GM23338 (cell line): ENCODE results near the gene PLEKHM2. TPM values are rescaled to one million over a fixed set of nuclear protein-coding genes. Genes with fewer than 3 reads are reported as not detected.

ENCODE experiments used
- ATAC-seq: fragments of 200-7000 bp; cut with Tn5 transposase; 3 replicates; pipeline ENCODE4 v1.9.1; 2020
- DNase-seq: peaks from one replicate; pipeline ENCODE4 v3.0.0-alpha.2; 2015; ENCODE audit warnings: low spot score
- H2AFZ ChIP-seq: fragments of 200-600 bp; sonication (generic); 2 replicates; pipeline ENCODE4 v1.8.0; 2016; ENCODE audit warnings: antibody characterized with exemption, mild to moderate bottlenecking, moderate library complexity
- H3F3A ChIP-seq: fragments of 200-600 bp; sonication (generic); replicated peaks from 2 replicates; pipeline ENCODE4 v1.8.0; 2017; ENCODE audit warnings: antibody characterized with exemption, mixed run types, low read depth
- H3K27ac ChIP-seq: fragments of 200-600 bp; sonication (generic); 2 replicates; pipeline ENCODE4 v1.6.1; 2016; ENCODE audit warnings: low read depth
- H3K27me3 ChIP-seq: fragments of 200-600 bp; sonication (generic); 2 replicates; pipeline ENCODE4 v1.8.0; 2016; ENCODE audit warnings: mild to moderate bottlenecking, mixed run types, moderate library complexity; ENCODE audit not compliant: insufficient read depth
- H3K36me3 ChIP-seq: fragments of 200-600 bp; sonication (generic); 2 replicates; pipeline ENCODE4 v1.8.0; 2016; ENCODE audit warnings: mild to moderate bottlenecking; ENCODE audit not compliant: insufficient read depth
- H3K4me1 ChIP-seq: fragments of 200-600 bp; sonication (generic); 2 replicates; pipeline ENCODE4 v1.8.0; 2016; ENCODE audit warnings: mild to moderate bottlenecking, moderate library complexity; ENCODE audit not compliant: insufficient read depth
- H3K4me2 ChIP-seq: fragments of 200-600 bp; sonication (generic); 2 replicates; pipeline ENCODE4 v1.7.1; 2017; ENCODE audit warnings: mixed run types
- H3K4me3 ChIP-seq: fragments of 200-600 bp; sonication (generic); 2 replicates; pipeline ENCODE4 v1.6.1; 2016; ENCODE audit warnings: mixed run types
- H3K79me2 ChIP-seq: fragments of 200-600 bp; sonication (generic); replicated peaks from 2 replicates; pipeline ENCODE4 v1.8.0; 2017; ENCODE audit warnings: mild to moderate bottlenecking; ENCODE audit not compliant: insufficient read depth
- H3K9me2 ChIP-seq: fragments of 200-600 bp; sonication (generic); 2 replicates; pipeline ENCODE4 v1.8.0; 2017; ENCODE audit not compliant: insufficient read depth
- H4K20me1 ChIP-seq: fragments of 200-600 bp; sonication (generic); replicated peaks from 2 replicates; pipeline ENCODE4 v1.8.0; 2017; ENCODE audit warnings: mild to moderate bottlenecking; ENCODE audit not compliant: insufficient read depth
- H3K27ac Mint-ChIP-seq: 2 replicates; pipeline ENCODE4 v1.8.0; 2020; ENCODE audit warnings: inconsistent platforms, mild to moderate bottlenecking, moderate library complexity, mixed read lengths
- H3K27me3 Mint-ChIP-seq: 3 replicates; pipeline ENCODE4 v1.8.0; 2022; ENCODE audit warnings: low read depth, mild to moderate bottlenecking, moderate library complexity, mixed read lengths, inconsistent platforms; ENCODE audit not compliant: insufficient read depth, poor library complexity
- H3K36me3 Mint-ChIP-seq: 3 replicates; pipeline ENCODE4 v1.8.0; 2021; ENCODE audit warnings: low read depth, mild to moderate bottlenecking, inconsistent platforms, moderate library complexity, mixed read lengths
- H3K4me1 Mint-ChIP-seq: 3 replicates; pipeline ENCODE4 v1.8.0; 2020; ENCODE audit warnings: mild to moderate bottlenecking, inconsistent platforms, mixed read lengths
- H3K4me3 Mint-ChIP-seq: 3 replicates; pipeline ENCODE4 v1.8.0; 2021; ENCODE audit warnings: moderate library complexity, mild to moderate bottlenecking, inconsistent platforms, mixed read lengths
- H3K9me3 Mint-ChIP-seq: 3 replicates; pipeline ENCODE4 v1.8.0; 2020; ENCODE audit warnings: moderate library complexity, mild to moderate bottlenecking, inconsistent platforms, mixed read lengths
- CREB1 ChIP-seq: fragments of 250-450 bp; sonication (Bioruptor Pico); IDR thresholded peaks from 2 replicates; pipeline ENCODE4 v1.5.0; 2020; ENCODE audit warnings: low read depth, mild to moderate bottlenecking, moderate library complexity
- CTCF ChIP-seq, 2 experiments: fragments of 200-600 bp in 1 of 2; sonication (generic) in 1 of 2; conservative IDR thresholded peaks; 2 replicates each; pipeline versions ENCODE4 v1.5.1 to v1.6.1; 2016 to 2017; ENCODE audit warnings: antibody characterized with exemption in 2 of 2, low read depth in 2 of 2, mild to moderate bottlenecking in 2 of 2, moderate library complexity in 1 of 2
- ETS1 ChIP-seq: IDR thresholded peaks from 2 replicates; pipeline ENCODE4 v1.6.1; 2016; ENCODE audit warnings: antibody characterized with exemption
- EZH2 ChIP-seq: fragments of 200-600 bp; sonication (generic); IDR thresholded peaks from one replicate; pipeline ENCODE4 v1.8.0; 2017; ENCODE audit warnings: antibody characterized with exemption, mild to moderate bottlenecking, low read depth; ENCODE audit not compliant: unreplicated experiment
- EZH2phosphoT487 ChIP-seq: fragments of 200-600 bp; sonication (generic); IDR thresholded peaks from one replicate; pipeline ENCODE4 v1.8.1; 2018; ENCODE audit warnings: antibody characterized with exemption; ENCODE audit not compliant: unreplicated experiment
- JUNB ChIP-seq: IDR thresholded peaks from one replicate; pipeline ENCODE4 v1.6.1; 2016; ENCODE audit warnings: antibody characterized with exemption; ENCODE audit not compliant: unreplicated experiment
- NANOG ChIP-seq: IDR thresholded peaks from 2 replicates; pipeline ENCODE4 v1.6.1; 2016; ENCODE audit warnings: antibody characterized with exemption, borderline replicate concordance
- POLR2AphosphoS5 ChIP-seq: IDR thresholded peaks from 2 replicates; pipeline ENCODE4 v1.6.1; 2016; ENCODE audit warnings: antibody characterized with exemption, low read depth
- REST ChIP-seq: IDR thresholded peaks from one replicate; pipeline ENCODE4 v1.6.1; 2018; ENCODE audit warnings: antibody characterized with exemption; ENCODE audit not compliant: unreplicated experiment
- STAT1 ChIP-seq: IDR thresholded peaks from one replicate; pipeline ENCODE4 v1.6.1; 2016; ENCODE audit warnings: antibody characterized with exemption; ENCODE audit not compliant: unreplicated experiment
- ZNF114 ChIP-seq: fragments of 250-450 bp; sonication (Bioruptor Pico); IDR thresholded peaks from 2 replicates; pipeline ENCODE4 v1.5.0; 2020; ENCODE audit warnings: mild to moderate bottlenecking, moderate library complexity
- ZNF331 ChIP-seq: fragments of 250-450 bp; sonication (Bioruptor Pico); IDR thresholded peaks from 2 replicates; pipeline ENCODE4 v1.5.0; 2020; ENCODE audit warnings: low read depth, mild to moderate bottlenecking, moderate library complexity
- ZNF462 ChIP-seq: fragments of 250-450 bp; sonication (Bioruptor Pico); IDR thresholded peaks from 2 replicates; pipeline ENCODE4 v1.5.0; 2020; ENCODE audit warnings: mild to moderate bottlenecking, moderate library complexity
- polyA plus RNA-seq: library from polyadenylated mRNA; unstranded; fragments of >200 nt; fragmentation: Nextera tagmentation; extraction: Ambion mirVana; gene quantifications from 2 replicates; pipeline ENCODE4 v1.2.1, GENCODE V29; 2016
- total RNA-seq: library from RNA; depleted of rRNA; stranded (reverse); fragments of >200 nt; shearing (Covaris generic); gene quantifications from 2 replicates; pipeline ENCODE4 v1.2.3, GENCODE V29; 2014

The PLEKHM2 gene
- total and polyA plus RNA-seq, 2 experiments from 2014 or later = 11.2 to 40.0 TPM

GRCh38 chr1:15747378-15747777 is 63.3 kb downstream of the PLEKHM2 start:
- H4K20me1 ChIP-seq = no peaks in the 10 kb centered on the region
- no peak for TF ChIP-seq CREB1 (CRISPR knock-in tag)
- no peak for TF ChIP-seq STAT1
- no peak for TF ChIP-seq NANOG
- TF ChIP-seq ZNF462 (CRISPR knock-in tag) = no peak
- TF ChIP-seq ZNF114 (CRISPR knock-in tag) = no peak
- TF ChIP-seq CTCF (conservative IDR thresholded peaks at IDR 0.05; ENCODE audit: low read depth in 2 of 2) = no peak
- no peak for TF ChIP-seq ETS1
- no peak for TF ChIP-seq ZNF331 (CRISPR knock-in tag)
- TF ChIP-seq EZH2 = no peak
- no peak for TF ChIP-seq JUNB
- no peak for TF ChIP-seq EZH2phosphoT487
- no peak for TF ChIP-seq REST
- no peak for TF ChIP-seq POLR2AphosphoS5
- H3K27ac ChIP-seq = no peak overlapping the region
- DNase-seq (no peak), ATAC-seq (no peak)
- Mint-ChIP-seq H3K4me1 (peaks cover 2% of the 10 kb centered on the region), H3K27me3 (peaks cover 9% of the 10 kb centered on the region), H3K36me3 (no peaks in the 10 kb centered on the region), H3K27ac (no peak overlapping the region), H3K4me3 (no peak overlapping the region), H3K9me3 (no peaks in the 10 kb centered on the region)
- no peaks in the 10 kb centered on the region for H3K9me2 ChIP-seq
- H3K4me1 ChIP-seq = peaks cover under 1% of the 10 kb centered on the region; the same call in 1 of the 2 replicates
- no peaks in the 10 kb centered on the region for H3K79me2 ChIP-seq
- H3F3A ChIP-seq = no peaks in the 10 kb centered on the region
- H3K4me2 ChIP-seq = no peak overlapping the region
- H3K4me3 ChIP-seq = no peak overlapping the region
- H3K27me3 ChIP-seq = no peaks in the 10 kb centered on the region
- H3K36me3 ChIP-seq = no peaks in the 10 kb centered on the region
- no peak overlapping the region; the same call in 1 of the 2 replicates for H2AFZ ChIP-seq
